Skin of body (tissue), 2 donors: ENCODE measurements around the gene ADGRF4. TPM values are rescaled to one million over a fixed set of nuclear protein-coding genes. Genes with fewer than 3 reads are reported as not detected.

ENCODE experiments used
- DNase-seq: peaks from one replicate; lab custom pipeline; 2025; lab: John Stamatoyannopoulos, UW
- total RNA-seq: library from RNA; depleted of rRNA; stranded (reverse); fragments of >200 nt; gene quantifications from one replicate; pipeline ENCODE4 v1.2.3, GENCODE V29; 2014

The ADGRF4 gene
- total RNA-seq, 1 donor from 2014 or later, result 7.6 TPM

DNA sequence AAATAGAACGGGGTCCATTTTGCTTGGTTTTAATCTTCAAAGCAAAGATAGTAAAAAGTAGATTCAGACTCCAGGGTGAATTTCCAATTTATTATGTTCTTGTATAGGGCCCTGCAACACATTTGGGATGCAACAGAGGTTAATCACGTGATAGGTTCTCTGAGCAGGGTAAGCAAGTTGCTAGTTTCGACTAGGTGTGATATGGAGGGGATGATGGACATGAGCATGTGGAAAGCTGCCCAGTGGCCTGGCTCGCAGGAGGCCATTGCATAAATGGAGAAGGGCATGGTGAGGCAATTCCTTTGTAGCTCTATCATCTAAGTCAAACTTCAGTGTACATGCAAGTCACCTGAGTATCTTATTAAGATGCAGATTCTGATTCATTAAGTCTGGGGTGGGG lies 17.7 kb upstream of the ADGRF4 start:
- DNase-seq, result no peak

DNA sequence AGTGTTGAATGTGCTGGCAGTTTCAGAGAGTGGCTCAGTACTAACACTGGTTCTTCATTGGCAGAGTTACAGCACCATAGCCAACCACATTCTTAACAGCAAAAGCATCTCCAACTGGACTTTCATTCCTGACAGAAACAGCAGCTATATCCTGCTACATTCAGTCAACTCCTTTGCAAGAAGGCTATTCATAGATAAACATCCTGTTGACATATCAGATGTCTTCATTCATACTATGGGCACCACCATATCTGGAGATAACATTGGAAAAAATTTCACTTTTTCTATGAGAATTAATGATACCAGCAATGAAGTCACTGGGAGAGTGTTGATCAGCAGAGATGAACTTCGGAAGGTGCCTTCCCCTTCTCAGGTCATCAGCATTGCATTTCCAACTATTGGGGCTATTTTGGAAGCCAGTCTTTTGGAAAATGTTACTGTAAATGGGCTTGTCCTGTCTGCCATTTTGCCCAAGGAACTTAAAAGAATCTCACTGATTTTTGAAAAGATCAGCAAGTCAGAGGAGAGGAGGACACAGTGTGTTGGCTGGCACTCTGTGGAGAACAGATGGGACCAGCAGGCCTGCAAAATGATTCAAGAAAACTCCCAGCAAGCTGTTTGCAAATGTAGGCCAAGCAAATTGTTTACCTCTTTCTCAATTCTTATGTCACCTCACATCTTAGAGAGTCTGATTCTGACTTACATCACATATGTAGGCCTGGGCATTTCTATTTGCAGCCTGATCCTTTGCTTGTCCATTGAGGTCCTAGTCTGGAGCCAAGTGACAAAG lies 17.0 kb upstream of the ADGRF4 start:
- DNase-seq, result no peak

- DNase-seq, result no peak
Observed at GRCh38 chr6:47686411-47686810, 12.0 kb upstream of the ADGRF4 start.

DNA sequence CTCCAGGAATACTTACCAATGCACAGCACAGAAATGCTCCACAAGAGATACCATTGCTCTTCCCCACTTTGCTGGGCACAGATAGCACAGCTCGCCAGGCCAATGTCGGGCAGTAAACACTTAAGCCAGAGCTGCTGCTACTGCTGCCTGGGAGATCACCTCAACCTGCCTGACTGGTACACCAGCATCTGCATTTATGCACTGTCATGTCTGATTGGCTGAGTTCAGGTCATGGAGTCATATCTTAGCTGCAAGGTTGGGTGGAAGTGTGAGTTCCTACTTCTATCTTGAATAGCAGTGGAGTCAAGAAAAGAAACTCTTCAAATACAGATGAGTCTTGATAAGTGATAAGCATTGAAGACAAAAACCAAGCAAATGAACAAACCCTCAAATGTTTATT lies 10.9 kb upstream of the ADGRF4 start:
- DNase-seq, result no peak

DNA sequence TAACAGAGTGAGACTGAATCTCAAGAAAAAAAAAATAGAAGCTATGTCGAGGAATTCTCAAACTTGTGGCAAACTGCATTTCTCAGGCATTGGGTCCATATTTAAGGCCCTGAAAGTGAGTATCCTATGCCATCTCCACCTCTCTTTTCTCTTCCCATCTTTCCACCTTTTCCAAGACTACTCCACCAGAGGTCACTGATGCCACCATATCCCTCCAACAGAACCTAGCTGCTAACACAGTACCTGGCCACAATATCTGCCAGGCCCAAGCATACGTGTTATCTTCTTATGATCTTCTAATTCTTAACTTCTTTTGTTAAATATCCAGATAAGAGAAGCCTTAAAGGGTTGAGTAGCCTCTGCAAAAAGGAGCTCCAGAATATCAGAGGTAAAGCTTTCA lies 8.2 kb upstream of the ADGRF4 start:
- no peak for DNase-seq

DNA sequence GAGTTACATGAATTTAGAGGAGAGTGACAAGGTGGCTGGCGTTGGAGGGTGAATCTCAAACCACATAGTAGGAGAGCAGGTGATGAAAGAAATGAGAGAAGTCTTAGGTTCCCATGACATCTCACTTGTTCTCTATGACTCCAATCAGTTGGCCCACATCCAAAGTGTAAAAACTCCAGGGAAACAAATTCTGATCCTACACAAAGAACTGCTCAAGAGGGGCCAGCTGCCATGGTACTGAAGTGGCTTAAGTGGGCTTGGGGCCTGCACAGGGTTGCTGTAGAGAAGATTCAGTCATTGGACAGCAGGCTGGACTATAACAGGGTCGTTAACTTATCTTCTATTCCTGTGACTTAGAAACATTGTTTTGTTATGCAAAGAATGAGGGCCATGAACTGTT lies 7.6 kb upstream of the ADGRF4 start:
- DNase-seq, result no peak

- no peak for DNase-seq
Observed at GRCh38 chr6:47697925-47698324, 455 bp upstream of the ADGRF4 start.

DNA sequence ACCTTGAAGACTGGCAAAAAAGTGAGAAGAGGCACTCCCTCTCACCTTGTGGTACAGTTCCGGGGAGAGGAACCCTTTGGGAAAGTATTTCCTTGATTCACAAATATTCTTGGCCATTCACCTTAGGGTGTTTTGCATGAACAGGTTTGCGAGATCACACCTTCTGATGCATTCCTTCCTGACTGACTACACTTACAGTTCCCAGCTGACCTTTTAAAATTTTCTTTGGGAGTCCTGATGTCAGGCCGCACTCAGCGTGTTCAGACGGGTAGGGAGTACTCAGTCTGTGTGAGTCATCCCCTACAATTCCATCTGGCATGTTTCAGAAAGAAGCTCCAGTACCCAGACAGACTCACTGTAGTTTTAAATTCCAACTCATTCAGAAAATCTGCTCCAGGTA lies 1.7 kb downstream of the ADGRF4 start:
- no peak for DNase-seq

- DNase-seq, result no peak
Observed at GRCh38 chr6:47700596-47700995, 2.2 kb downstream of the ADGRF4 start.

DNA sequence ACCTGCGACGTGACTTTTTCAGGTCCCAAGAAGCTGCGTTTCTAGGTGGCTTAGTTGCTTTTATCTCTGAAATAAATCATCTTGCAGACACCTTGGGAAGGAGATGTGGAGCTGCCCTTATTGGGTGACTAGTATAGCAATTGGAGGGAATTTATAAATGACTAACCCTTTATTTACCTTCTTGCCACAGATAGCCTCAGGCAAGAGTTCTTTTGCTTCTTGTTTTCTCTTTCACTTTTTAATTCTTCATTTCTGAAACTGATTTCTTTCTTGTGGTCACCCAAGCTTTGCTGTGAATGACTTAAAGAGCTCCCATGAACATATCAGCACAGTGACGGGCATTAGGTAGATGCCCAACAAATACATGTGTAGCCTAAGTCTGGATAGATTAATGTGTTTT lies 3.0 kb downstream of the ADGRF4 start:
- no peak for DNase-seq

DNA sequence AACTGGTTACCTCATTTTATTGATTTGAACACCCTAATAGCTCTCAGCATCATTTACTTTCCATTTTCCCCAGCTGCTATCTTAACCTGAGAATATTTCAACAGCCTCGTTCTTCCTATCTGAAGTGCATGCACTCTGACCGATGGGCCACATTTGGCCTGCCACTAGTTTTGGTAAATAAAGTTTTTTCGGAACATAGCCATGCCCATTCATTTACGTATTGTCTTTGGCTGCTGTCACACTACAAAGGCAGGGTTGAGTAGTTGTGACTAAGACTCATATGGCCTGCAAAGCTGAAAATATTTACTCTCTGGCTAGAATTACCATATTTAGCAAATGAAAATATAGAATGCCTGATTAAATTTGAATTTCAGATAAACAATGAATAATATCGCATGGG lies 10.8 kb downstream of the ADGRF4 start:
- no peak for DNase-seq

DNA sequence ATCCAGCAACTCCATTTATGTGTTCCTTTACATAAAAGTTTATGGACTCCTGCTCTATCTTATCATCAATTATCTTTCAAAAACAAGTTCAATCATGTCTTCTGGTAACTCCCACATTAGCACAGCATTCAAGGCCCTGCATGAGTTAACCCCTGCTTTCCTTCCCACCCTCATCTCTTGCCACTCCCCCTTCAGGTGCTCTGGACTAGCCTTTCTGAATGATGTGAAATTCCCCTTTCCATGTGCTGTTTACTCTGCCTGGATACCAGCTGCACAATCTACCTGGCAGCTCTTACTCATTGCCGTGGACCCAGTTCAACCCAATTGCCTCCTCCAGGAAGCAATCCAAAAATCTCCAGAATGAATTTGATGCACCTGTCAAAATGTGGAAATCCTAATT lies 11.9 kb downstream of the ADGRF4 start:
- no peak for DNase-seq

DNA sequence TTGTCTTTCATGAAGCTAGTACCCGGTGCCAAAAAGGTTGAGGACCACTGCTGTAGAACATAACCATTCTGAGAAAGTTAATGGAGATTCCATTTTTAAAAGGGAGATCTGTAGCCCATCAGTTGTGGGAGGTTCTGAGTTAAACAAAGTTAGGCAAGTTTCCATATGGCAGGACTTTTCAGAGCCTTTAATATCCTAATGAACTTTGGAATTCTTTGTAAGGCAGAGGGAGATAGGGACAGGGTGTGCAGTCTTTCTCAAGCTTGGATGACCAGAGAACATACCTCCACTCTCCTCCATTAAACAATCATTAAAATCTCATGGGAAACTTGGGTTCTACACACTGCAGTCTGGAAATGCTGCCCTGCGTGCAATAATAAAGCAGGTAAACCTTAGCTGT lies 14.8 kb downstream of the ADGRF4 start:
- DNase-seq, result no peak

DNA sequence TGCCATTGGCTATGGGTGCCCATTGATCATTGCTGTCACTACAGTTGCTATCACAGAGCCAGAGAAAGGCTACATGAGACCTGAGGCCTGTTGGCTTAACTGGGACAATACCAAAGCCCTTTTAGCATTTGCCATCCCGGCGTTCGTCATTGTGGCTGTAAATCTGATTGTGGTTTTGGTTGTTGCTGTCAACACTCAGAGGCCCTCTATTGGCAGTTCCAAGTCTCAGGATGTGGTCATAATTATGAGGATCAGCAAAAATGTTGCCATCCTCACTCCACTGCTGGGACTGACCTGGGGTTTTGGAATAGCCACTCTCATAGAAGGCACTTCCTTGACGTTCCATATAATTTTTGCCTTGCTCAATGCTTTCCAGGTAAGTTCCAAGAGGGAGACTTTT lies 16.4 kb downstream of the ADGRF4 start:
- DNase-seq, result no peak

DNA sequence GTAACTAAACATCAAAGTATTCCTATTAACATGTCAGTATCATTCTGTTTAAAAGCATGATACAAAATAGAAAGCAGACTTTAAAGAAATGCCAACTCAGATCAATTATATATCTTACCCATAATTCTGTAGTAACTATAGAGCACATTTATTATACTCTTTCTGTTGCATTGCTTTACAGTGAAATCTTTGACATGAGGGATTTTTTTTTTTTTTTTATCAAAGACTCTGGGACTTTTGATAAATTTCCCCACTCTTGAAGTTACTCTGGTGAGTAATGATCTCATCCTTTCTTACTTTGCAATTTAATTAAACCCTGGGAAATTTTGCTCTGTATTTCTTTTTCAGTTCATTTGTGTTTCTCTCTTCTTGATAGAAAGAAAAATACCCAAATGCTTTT lies 17.4 kb downstream of the ADGRF4 start:
- no peak for DNase-seq

GRCh38 chr6:47716207-47716606 lies 17.8 kb downstream of the ADGRF4 start:
- DNase-seq, result no peak

DNA sequence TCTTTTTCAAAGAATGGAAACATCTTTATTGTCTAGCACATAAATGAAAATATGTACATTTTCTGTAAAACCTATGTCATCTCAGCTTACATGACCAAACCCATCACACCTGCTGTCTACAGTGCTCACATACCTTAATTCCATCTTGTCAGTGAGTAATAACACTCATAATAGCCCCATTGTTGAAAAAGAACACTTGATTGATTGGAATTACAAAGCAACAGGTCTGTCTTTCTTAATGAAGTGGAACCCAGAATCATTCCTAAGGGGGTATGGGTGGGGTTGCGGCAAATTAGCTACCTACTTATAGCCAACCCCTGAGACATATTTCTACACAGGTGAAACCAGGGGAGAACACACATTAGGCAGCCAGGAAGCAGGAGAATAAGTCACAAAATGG lies 20.2 kb downstream of the ADGRF4 start:
- no peak for DNase-seq

DNA sequence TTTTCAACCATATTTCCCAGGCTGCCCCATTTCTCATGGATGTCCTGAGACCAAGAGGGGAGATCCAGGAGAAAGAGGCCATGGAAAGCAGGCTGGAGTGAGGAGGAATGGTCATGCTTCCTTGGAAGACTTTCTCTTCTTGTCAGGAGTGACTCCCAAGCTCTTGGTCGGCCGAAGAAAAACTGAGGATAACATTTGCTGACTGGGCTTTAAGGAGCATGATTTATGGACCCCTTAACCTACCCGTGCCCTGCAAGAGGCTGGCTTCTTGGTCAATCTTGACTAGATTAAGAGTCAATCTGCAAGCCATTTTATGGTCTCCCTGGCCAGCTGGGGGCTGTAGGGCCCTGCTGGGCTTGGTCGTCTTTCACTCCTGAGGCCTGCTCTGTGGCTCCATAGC lies 22.8 kb downstream of the ADGRF4 start:
- DNase-seq, result no peak

DNA sequence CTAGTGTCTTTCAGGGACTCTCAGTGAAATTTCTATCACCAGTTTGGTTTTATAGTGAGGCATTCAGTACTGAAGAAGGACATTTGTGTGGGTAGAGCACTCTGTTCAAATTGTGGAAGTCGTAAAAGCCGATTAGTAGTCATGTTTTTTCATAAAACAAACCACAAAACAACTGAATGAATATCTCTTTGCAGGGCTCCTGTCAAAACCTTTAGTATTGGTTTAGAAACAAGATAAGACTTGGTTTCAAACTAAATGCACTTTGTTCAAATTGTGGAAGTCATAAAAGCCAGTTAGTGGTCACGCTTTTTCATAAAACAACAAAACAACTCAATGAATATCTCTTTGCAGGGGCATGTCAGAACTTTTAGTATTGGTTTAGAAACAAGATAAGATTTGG lies 23.8 kb downstream of the ADGRF4 start:
- DNase-seq, result no peak

DNA sequence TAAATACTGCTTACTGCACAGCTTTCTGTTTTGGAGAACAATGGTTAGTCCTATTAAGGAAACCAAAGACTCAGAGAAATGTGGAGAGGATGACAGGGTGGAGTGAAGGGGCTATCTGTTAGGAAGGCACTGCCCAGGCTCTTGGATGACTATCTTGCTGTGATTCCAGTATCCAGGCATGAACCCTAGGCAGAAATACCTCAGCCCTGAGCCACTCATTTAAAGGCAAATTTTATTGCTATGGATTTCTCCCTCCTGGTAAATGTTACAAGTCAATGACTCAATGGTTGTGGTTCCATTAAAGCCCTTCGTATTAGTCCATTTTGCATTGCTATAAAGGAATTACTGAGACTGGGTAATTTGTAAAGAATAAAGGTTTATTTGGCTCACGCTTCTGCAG lies 25.9 kb downstream of the ADGRF4 start:
- DNase-seq, result no peak

- DNase-seq, result no peak
Observed at GRCh38 chr6:47727391-47727790, 29.0 kb downstream of the ADGRF4 start.

DNA sequence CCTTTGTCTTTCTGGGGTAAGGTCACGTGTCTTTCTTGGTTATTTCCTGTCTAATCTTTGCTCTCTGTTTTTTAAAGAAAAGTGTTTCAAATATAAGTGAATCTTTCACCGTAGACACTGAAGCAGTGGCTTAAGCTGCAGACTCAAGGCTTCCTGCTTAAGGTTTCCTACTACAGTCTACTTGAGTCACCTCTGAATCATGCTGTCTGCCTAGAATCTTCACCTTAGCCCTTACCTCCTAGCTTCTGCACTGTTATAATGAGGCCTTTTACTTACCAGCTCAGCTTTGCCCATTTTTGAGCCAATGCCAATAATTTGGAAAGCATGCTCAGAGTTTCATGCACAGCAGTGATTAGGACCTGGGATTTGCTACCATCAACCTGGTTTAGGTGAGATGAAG lies 30.6 kb downstream of the ADGRF4 start:
- no peak for DNase-seq

GRCh38 chr6:47729457-47729856 lies 31.1 kb downstream of the ADGRF4 start:
- no peak for DNase-seq
